Medulla oblongata (tissue), 1 donor: ENCODE measurements around the gene RPS2.
"Not testable (repeated sequence)": the region's sequence is repeated elsewhere in the genome, so short reads cannot be mapped to it uniquely, and the experiment has no call there.

Experiments
- DNase-seq: peaks from one replicate; pipeline ENCODE4 v3.0.0-alpha.2; 2015; ENCODE audit errors: extremely low spot score

Gene RPS2

DNA sequence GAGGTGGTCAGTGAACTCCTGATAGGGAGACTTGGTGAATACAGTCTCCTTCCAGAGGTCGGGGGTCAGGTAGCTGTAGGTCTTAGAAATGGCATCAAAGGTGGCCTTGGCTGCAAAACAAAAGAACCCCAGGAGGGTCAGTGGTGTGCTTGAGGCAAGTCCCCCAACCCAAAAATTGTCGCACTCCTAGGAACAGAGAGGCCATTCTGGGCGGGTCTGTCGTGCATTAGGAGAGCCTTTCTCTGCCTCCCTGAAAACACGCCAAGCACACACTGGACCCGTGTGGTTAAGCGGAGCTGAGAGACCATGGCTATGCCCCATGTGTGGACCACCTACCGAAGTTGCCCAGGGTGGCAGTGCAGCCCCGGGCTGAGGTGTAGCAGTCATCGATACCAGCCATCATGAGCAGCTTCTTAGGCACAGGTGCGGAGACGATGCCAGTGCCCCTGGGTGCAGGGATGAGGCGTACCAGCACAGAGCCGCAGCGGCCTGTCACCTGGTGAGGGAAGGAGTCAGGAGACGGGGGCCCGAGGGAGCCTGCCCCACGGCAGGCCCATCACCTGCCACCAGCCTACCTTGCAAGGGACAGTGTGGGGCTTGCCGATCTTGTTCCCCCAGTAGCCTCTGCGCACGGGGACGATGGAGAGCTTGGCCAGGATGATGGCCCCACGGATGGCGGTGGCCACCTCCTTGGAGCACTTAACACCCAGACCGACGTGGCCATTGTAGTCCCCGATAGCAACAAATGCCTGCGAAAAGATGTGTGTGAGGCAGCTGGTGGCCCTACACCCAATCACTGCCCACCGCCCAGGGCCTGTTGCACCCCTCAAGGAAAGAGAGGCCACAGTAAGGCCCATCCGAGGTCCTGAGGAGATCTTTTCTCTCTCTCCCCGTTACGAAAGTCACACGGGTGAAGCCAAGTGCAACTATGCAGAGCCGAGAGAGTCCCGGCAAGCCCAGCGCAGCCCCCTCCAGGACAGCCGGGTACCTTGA lies 2.2 kb downstream of the RPS2 start:
- DNase-seq = not testable (repeated sequence)

DNA sequence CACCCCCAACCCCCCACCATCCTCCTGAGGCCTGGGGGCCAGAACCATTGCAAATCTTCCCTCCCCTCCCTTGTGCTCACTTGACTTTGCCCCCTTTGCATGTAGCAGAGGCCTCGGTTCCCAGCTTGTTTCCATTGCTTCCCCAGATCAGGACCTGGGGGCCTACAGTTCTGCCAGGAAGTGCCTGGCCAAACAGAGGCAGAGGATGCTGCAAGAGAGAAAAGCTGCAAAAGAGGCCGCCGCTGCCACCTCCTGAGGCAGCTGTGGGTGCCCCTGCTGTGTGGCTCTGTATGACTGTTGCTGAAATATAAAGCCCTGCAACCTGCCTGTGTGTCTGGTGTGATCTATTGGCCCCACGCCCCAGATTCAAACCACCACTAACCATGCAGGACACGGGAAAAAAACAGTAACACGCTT lies 3.0 kb downstream of the RPS2 start:
- no peak for DNase-seq

DNA sequence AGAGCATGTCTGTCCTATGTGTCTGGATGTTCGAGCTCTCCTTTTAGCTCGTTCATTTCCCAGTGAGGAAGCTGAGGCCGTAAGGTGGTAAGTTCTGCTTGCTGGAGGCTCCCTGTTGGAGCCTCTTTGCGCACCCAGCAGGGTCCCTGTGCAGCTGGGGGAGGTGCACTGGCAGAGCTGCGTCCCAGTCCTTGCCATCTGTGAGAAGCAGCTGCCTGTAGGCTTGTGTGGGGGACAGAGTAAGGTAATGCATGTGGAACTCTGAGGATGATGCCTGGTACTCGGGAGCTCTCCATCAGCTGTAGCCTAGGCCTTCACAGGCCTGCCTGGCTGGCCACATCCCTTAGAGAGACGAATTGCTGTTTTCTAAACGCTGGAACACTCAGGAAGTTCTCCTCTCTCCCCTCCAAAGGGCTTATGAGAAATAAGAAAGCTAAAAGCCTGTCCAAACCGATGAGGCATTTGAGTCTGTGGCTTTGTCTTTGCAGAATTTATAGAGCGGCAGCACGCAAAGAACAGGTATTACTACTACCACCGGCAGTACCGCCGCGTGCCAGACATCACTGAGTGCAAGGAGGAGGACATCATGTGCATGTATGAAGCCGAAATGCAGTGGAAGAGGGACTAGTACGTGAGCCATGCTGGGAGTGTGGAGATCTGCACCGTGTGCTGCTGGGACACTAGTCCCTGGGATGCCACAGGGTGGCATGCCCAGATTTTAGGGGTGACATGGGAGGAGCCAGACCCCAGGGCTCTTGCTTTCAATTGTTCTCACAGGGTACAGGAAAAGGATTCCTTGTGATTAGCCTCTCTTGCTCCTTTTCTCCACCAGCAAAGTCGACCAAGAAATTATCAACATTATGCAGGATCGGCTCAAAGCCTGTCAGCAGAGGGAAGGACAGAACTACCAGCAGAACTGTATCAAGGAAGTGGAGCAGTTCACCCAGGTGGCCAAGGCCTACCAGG lies 3.7 kb downstream of the RPS2 start:
- DNase-seq = no peak

DNA sequence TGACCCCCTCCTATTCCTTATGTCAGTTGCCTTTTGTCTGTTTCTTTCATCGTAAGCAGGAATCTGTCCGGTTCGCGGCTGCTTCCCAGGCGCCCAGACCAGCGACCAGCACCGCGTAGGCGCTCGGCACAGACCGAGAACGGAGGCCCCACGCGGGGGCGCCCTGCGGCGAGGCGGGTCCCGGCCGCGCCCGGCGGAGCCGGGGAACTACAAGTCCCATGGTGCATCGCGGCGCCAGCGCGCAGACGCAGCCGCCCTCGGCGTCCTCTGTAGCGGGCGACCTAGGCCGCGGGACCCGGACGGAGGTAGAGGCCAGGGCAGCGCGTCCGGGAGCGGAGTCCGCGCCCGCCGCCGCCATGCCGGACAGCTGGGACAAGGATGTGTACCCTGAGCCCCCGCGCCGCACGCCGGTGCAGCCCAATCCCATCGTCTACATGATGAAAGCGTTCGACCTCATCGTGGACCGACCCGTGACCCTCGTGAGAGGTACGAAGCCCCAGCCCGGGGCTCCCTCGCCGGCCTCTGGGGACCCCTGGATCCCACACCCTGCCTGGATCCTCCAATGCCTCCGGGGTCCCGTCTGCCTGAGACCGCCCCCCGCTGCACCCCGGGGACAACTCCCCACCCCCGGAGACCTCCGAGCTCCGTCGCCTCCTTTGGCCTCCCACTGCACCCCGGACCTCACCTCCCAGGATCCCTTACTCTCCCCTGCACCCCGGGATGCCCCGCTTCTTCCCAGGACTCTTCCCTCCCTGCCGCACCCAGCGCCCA lies 5.2 kb downstream of the RPS2 start, which contains the start of gene NDUFB10:
Gene NDUFB10 (plus strand): TSS at position 270 of the 771 bp plus-strand sequence. CDS start 87 bp downstream, at position 357.
- peak; percentile 88 for DNase-seq

DNA sequence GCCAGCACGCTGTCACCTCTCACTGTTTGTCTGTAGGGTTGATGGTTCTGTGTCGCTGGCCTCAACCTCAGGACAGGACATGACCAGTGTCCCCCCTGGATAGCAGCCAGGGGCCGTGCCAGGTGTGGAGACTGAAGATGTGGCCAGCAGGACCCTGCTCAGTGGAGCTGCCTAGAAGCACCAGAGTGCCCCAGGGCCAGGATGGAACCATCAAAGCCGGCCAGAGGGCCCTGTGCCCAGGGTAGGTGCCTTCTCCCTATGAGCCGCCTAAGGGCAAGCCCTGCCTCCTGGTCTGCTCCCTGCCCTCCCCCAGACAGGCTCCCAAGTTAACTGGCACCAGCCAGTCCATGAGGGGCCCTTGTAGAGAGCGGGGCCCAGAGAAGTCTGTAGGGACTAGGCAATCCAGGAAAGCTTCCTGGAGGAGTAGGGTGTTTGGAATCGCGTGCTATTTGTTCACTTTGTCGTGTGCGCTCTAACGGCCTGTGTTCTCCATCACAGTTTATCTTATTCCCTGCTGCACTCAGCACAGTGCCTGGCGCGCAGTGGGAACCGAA lies 5.8 kb downstream of the RPS2 start:
- no peak for DNase-seq

DNA sequence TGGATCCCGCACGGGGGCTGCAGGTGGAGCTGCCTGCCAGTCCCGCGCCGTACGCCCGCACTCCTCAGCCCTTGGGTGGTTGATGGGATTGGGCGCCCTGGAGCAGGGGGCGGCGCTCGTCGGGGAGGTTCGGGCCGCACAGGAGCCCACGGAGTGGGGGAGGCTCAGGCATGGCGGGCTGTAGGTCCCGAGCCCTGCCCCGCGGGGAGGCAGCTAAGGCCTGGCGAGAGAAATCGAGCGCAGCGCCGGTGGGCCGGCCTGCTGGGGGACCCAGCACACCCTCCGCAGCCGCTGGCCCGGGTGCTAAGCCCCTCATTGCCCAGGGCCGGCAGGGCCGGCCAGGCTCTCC lies 6.5 kb downstream of the RPS2 start:
- not testable (repeated sequence) for DNase-seq

DNA sequence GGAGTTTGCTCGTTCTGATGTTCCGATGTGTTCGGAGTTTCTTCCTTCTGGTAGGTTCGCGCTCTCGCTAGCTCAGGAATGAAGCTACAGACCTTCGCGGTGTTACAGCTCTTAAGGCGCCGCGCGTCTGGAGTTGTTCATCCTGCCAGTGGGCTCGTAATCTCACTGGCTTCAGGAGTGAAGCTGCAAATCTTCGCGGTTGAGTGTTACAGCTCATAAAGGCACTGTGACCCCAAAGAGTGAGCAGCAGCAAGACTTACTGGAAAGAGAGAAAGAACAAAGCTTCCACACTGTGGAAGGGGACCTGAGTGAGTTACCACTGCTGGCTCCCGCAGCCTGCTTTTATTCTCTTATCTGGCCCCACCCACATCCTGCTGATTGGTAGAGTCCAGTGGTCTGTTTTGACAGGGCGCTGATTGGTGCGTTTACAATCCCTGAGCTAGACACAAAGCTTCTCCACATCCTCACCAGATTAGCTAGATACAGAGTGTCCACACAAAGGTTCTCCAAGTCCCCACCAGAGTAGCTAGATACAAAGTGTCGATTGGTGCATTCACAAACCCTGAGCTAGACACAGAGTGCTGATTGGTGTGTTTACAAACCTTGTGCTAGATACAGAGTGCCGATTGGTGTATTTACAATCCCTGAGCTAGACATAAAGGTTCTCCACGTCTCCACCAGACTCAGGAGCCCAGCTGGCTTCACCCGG lies 7.0 kb downstream of the RPS2 start:
- DNase-seq = not testable (repeated sequence)

DNA sequence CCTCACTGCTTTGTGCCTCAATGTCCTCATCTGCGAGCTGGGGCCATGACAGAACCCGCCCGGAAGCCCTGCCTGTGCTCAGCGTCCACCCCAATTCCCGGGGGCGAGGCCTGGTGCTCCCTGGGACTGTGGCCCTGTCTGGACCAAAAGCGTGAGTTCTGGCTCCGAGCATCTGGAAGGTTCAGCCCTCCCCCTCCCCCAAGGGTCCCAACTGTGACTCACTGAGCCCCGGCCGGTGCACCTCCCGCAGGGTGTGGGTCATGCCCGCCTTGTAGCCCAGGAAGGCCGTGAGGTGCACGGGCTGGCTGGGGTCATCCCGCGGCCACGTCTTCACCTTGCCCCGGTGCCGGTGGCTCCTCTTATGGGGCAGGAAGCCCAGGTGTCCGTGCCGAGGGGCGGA lies 10.9 kb downstream of the RPS2 start:
- no peak for DNase-seq

DNA sequence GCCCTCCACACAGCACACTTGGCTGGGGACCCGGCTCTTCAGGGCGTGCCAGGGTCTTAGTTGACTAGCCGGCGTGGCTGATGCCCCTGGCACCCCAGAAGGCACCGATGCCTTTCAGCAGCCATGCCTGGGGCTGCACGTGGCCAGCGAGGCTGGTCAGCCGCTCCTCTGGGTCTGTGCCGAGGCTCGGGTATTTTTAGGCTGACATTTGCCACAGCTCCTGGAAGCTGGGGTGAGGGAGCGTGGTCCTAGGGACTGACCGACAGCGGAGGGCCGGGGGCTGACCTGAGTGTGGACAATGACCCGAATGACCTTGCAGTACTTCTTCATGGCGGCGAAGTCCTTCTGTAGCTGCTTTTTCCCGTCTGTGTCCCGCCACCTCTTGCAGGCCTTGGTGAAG lies 14.1 kb downstream of the RPS2 start:
- DNase-seq = no peak

DNA sequence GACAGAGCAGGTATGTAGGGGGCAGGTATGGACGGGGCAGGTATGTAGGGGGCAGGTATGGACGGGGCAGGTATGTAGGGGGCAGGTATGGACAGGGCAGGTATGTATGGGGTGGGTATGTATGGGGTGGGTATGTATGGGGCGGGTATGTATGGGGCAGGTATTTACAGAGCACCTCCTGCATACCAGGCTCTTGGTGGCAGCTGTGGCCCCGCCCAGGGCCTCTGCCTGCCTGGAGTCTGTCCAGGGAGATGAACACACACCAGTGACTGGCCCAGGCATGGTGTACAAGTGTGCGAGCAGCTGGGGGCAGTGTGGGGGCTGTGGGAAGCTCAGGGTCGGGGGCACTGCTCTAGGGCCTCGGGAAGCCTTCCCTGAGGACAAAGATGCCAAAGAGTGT lies 14.6 kb downstream of the RPS2 start:
- no peak for DNase-seq

DNA sequence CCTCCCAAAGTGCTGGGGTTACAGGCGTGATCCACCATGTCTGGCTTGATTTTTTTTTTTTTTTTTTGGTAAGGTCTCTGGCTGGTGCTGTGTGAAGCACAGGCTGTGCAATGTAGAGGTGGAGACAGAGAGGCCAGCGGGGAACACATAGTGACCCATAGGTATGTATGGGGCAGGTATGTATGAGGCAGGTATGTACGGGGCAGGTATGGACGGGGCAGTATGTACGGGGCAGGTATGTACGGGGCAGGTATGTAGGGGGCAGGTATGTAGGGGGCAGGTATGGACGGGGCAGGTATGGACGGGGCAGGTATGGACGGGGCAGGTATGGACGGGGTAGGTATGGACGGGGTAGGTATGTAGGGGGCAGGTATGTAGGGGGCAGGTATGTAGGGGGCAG lies 15.1 kb downstream of the RPS2 start:
- no peak for DNase-seq

DNA sequence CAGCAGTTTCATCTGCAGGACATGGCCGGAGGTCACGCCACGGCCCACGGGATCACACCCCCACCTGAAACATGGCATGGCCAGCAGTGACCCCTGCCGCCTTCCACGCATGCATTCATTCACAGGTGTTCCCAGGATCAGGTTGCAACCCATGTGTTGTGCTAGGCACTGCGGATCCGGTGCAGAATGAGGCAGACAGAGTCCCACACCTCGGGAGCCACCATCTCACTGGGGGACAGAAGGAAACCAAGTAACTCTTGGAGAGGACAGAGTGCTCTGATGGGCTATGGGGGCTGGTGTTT lies 17.3 kb downstream of the RPS2 start:
- DNase-seq = no peak

DNA sequence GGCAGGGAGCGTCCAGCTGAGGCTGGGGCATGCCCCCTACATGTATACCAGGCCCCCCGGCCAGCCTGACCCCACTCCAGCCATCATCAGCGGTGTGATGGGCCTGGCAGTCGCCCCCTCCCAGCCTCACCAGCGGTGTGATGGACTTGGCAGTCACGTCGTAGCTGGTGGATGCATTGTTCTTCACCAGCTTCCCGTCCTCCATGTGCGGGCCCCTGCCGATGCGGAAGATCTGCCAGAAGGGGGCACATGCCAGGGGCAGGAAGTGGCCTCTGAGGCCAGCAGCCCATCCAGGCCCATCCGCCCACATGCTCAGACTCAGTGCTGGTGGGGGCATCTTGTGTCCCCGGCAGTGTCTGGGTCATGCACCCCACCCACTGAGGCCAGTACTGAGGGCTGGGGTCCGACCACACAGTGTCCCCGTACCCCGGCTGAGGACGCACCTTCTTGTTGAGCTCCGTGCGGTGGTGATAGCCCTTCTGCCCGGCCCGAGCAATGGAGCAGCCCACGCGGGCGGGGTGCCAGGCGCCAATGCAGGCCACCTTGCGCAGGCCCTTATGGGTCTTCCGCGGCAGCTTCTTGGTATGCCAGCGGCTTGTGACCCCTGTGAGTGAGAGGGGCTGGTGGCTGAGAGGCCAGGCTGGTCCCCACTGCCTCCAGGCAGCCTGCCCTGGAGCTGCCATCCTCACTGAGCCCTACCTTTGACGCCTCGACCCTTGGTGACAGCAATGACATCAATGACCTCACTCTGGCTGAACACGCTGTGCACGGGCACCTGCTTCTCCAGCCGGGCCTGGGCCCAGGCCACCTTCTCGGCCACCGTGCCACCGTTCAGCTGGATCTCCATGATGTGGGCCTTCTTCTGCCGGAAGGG lies 17.9 kb downstream of the RPS2 start:
- no peak for DNase-seq

DNA sequence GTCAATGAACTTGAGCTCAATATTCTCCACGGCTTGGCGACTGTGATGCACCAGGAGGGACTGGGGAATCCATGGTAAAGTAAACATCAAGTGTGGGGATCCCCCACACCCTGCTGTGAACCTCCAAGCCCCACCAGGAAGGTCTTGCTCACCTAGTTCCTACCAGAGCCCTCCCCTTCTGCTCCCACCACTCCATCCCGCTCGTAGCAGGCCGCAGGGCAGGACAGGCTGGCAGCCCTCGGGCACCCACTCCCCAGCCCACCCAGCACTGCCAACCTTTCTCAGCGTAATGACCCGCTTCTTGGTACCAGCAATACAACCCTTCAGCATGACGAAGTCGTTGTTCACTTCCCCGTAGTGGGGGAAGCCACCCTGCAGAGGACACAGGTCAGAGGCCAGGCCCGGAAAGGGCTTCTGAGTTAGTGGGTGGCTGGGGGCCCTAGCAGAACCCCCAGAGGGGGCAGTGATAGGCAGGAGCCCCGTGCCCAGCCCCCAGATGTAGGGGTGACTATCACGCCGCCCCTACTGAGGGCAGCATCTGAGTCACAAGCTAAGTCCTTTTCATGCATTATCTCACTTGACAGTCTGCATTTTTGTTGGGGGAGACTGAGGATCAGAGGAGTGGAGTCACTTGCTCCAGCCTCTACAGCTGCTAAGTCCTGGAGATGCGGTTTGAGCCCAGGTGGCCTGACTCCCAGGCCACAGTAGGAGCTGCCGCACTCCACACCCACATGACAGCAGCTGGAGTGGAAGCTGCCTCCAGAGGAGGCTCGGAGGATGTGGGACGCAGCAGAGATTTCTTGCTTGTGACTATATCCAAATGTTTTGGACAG lies 18.9 kb downstream of the RPS2 start:
- DNase-seq = no peak

DNA sequence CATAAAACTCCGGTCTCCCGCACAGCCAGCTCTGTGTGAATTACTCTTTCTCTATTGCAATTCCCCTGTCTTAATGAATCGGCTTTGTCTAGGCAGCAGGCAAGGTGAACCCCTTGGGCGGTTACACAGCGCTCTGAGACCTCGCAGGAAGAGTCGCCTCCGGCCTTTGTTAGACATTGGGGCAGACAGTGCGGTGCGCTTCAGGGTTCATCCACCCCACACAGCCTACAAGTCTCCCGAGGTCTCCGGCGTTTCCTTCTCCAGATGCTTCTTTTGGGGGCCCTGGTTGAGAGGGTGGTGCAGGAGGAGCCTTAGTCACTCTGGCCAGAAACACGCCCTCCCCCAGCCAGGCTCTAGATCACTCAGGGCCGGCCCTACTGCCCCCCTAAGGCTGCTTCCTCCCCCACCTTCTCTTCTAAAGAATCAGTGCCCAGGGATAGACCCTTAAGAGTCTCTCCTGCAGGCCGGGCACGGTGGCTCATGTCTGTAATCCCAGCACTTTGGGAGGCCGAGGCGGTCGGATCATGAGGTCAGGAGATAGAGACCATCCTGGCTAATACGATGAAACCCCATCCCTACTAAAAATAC lies 19.9 kb downstream of the RPS2 start:
- DNase-seq = no peak

DNA sequence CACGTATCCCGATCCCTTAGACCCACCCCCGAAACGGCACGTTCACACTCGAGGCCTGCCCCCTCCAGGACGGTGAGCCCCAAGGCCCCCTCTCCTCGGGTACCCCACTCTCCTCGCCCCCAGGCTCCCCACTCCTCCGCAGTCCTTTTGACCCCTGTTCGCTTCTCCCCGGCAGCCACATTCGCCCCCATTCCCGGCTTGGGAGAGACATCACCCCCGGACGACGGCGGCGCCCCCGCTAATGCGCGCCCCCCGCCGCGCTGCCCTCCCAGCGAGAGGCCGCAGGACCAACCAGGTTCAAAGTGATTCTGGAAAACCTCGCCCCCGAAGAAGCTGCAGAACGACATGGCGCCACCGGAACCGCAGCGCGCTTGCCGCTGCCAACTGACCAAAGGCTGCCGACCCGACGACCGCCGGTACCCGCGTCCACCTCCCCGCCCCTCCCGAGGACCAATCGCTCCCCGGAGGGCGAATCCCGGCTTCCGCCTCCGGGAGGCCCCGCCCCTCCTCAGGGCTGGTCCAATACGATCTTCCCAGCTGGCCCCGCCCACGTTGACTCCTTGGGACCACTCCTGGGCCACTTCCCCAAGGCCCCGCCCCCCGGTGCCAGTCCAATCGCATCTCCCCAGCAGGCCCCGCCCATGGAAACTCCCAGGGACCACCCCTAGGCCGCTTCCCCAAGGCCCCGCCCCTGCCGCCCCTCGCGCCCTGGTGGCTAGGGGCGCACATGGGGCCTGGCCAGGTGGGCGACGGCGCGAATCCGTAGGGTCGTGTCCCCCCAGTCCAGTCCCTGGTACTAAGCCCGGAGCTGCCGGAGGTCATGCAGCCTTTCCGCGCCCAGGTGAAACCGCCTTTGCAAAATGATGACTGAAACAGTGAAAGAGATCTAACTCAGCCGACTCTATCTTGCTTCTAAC lies 21.6 kb downstream of the RPS2 start, which contains the start of gene MSRB1:
Gene MSRB1 (minus strand): TSS at position 390 of the 917 bp plus-strand sequence. CDS start 43 bp downstream, at position 347.
- peak; percentile 100 for DNase-seq
